ENCODE measurements around the gene TCN2.

GRCh38 chr22:30596199-30596598, 10.8 kb upstream of the TCN2 start:
- TF ChIP-seq, protein P1, sequence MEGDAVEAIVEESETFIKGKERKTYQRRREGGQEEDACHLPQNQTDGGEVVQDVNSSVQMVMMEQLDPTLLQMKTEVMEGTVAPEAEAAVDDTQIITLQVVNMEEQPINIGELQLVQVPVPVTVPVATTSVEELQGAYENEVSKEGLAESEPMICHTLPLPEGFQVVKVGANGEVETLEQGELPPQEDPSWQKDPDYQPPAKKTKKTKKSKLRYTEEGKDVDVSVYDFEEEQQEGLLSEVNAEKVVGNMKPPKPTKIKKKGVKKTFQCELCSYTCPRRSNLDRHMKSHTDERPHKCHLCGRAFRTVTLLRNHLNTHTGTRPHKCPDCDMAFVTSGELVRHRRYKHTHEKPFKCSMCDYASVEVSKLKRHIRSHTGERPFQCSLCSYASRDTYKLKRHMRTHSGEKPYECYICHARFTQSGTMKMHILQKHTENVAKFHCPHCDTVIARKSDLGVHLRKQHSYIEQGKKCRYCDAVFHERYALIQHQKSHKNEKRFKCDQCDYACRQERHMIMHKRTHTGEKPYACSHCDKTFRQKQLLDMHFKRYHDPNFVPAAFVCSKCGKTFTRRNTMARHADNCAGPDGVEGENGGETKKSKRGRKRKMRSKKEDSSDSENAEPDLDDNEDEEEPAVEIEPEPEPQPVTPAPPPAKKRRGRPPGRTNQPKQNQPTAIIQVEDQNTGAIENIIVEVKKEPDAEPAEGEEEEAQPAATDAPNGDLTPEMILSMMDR (conservative IDR thresholded peaks at IDR 0.05 in 1 of 2, IDR thresholded peaks at IDR 0.05 in 1 of 2; ENCODE audit: low read depth in 1 of 2, low read length in 2 of 2), result no peak
- TF ChIP-seq EZH2 (IDR thresholded peaks at IDR 0.05; ENCODE audit: low read length, missing control alignments), result no peak
